Esophagus squamous epithelium (tissue), 5 donors: ENCODE results near the gene ST6GAL1. TPM values are rescaled to one million over a fixed set of nuclear protein-coding genes. Genes with fewer than 3 reads are reported as not detected.
"Not testable (repeated sequence)": the region's sequence is repeated elsewhere in the genome, so short reads cannot be mapped to it uniquely, and the experiment has no call there.

Experiments used
- DNase-seq: peaks from one replicate; lab custom pipeline; 2025; lab: John Stamatoyannopoulos, UW
- H3K27ac ChIP-seq, 4 donors: fragments of 200-600 bp; sonication (generic); one replicate each; pipeline ENCODE4 v1.5.1; 2016 to 2019; ENCODE audit warnings: mild to moderate bottlenecking in 1 of 4
- H3K27me3 ChIP-seq, 4 donors: fragments of 200-600 bp; sonication (generic); 1 replicate in 3 of 4; 2 replicates in 1 of 4; pipeline versions ENCODE4 v1.5.1 to v1.6.0; 2017 to 2021; ENCODE audit warnings: antibody characterized with exemption in 1 of 4
- H3K36me3 ChIP-seq, 3 donors: fragments of 200-600 bp; sonication (generic); one replicate each; pipeline ENCODE4 v1.5.1; 2016 to 2019
- H3K4me1 ChIP-seq, 3 donors: fragments of 200-600 bp; sonication (generic); one replicate each; pipeline ENCODE4 v1.5.1; 2017 to 2019
- H3K4me3 ChIP-seq, 4 donors: fragments of 200-600 bp; sonication (generic); 1 replicate in 3 of 4; 2 replicates in 1 of 4; pipeline ENCODE4 v1.5.1; 2016 to 2019; ENCODE audit warnings: mild to moderate bottlenecking in 2 of 4, moderate library complexity in 1 of 4
- H3K9me3 ChIP-seq, 3 donors: fragments of 200-600 bp; sonication (generic); one replicate each; pipeline ENCODE4 v1.5.1; 2016 to 2019
- POLR2A ChIP-seq, 4 donors: fragments of 450-650 bp; IDR thresholded peaks; one replicate each; pipeline ENCODE4 v1.6.1; 2017; ENCODE audit warnings: antibody characterized with exemption in 4 of 4, mild to moderate bottlenecking in 4 of 4, moderate library complexity in 3 of 4
- WGBS, 2 donors: methylation state at CpG; one replicate each; pipeline ENCODE4 v1.1.5; 2018; 5-methylcytosine and 5-hydroxymethylcytosine counted together
- intact Hi-C: fragments of 100-400 bp; cut with DNase I; formaldehyde crosslinking; loops from one replicate; pipeline ENCODE4 v1.15.0; 2022
- total RNA-seq, 4 donors: library from RNA; depleted of rRNA; stranded (reverse); fragments of >200 nt; gene quantifications; one replicate each; pipeline ENCODE4 v1.1.0, GENCODE V29; 2016
- TF ChIP-seq, protein P1 (sequence below), 6 experiments: fragments of 450-650 bp in 4 of 6; fragments of 200-600 bp in 2 of 6; sonication (generic) in 2 of 6; IDR thresholded peaks; one replicate each; pipeline ENCODE4 v1.5.1; 2016 to 2019; ENCODE audit warnings: antibody characterized with exemption in 6 of 6, mild to moderate bottlenecking in 4 of 6, moderate library complexity in 4 of 6
- donor health status: DM: yes; HTN: yes; CAD: no.

The ST6GAL1 gene
- total RNA-seq, 4 donors from 2014 or later = 6.0 to 44.2 (median 15.2) TPM

DNA sequence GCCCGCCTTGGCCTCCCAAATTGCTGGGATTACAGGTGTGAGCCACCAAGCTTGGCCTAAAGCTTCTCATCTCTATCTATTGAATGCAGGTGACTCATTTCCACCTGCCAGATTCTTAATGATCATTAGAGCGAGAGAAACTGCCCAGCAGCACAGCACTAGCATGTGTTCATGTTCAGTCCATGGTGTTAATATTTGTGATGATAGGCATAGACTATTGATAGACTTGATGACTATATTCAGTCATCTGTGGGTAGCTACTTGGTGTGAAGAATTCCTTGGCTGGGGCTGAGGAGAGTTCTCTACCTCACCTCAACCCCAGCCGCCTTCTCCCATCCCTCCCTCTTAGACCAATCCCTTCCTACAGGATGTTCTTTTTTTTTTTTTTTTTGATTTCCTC is 60.0 kb downstream of the ST6GAL1 start:
- H3K9me3 ChIP-seq = no peaks in the 10 kb centered on the region
- peaks cover 0 to 5% (median 2%) of the 10 kb centered on the region in 3 donors for H3K4me1 ChIP-seq
- intact Hi-C loops = no loop called here
- no peaks in the 10 kb centered on the region for H3K27me3 ChIP-seq
- DNase-seq = no peak
- H3K36me3 ChIP-seq = no peaks in the 10 kb centered on the region
- no peak overlapping the region for H3K4me3 ChIP-seq
- TF ChIP-seq POLR2A (IDR thresholded peaks at IDR 0.05) = no peak
- TF ChIP-seq, protein P1, sequence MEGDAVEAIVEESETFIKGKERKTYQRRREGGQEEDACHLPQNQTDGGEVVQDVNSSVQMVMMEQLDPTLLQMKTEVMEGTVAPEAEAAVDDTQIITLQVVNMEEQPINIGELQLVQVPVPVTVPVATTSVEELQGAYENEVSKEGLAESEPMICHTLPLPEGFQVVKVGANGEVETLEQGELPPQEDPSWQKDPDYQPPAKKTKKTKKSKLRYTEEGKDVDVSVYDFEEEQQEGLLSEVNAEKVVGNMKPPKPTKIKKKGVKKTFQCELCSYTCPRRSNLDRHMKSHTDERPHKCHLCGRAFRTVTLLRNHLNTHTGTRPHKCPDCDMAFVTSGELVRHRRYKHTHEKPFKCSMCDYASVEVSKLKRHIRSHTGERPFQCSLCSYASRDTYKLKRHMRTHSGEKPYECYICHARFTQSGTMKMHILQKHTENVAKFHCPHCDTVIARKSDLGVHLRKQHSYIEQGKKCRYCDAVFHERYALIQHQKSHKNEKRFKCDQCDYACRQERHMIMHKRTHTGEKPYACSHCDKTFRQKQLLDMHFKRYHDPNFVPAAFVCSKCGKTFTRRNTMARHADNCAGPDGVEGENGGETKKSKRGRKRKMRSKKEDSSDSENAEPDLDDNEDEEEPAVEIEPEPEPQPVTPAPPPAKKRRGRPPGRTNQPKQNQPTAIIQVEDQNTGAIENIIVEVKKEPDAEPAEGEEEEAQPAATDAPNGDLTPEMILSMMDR (IDR thresholded peaks at IDR 0.05) = no peak
- 100% methylated on average over 1 to 2 of the region's 3 CpGs for WGBS, 2 donors
- peak overlapping the region in 1 of 4 donors; percentile 47 for H3K27ac ChIP-seq

DNA sequence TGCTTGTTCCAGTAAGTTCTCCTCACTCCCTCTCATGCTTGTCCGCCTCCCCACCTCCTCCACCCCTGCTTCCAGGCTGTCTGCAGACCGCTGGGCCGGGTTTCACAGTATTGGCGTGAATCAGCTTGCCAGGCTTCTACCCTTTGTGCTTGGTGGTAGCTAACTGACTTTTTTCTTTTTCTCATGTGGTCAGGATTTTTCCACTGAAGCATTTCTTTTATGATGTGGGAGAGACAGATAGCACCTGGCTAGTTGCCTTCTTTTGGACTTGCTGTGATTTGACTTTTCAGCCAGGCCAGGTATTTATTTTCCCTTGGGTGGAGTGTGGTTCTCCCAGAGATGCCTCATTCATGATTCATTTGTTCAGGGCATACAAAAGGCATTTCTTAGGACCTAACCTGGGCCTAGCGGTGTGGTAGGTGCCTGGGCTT is 60.6 kb downstream of the ST6GAL1 start:
- intact Hi-C loops = no loop called here
- H3K4me1 ChIP-seq = peaks cover 0 to 5% (median 2%) of the 10 kb centered on the region in 3 donors
- no peaks in the 10 kb centered on the region for H3K9me3 ChIP-seq
- no peak for DNase-seq
- no peaks in the 10 kb centered on the region for H3K36me3 ChIP-seq
- 42 to 71% methylated on average over 5 of the region's 5 CpGs for WGBS, 2 donors
- H3K27me3 ChIP-seq = no peaks in the 10 kb centered on the region
- TF ChIP-seq POLR2A (IDR thresholded peaks at IDR 0.05) = no peak
- TF ChIP-seq, protein P1 (IDR thresholded peaks at IDR 0.05) = no peak
- H3K27ac ChIP-seq = peak overlapping the region in 1 of 4 donors; percentile 27
- no peak overlapping the region for H3K4me3 ChIP-seq

DNA sequence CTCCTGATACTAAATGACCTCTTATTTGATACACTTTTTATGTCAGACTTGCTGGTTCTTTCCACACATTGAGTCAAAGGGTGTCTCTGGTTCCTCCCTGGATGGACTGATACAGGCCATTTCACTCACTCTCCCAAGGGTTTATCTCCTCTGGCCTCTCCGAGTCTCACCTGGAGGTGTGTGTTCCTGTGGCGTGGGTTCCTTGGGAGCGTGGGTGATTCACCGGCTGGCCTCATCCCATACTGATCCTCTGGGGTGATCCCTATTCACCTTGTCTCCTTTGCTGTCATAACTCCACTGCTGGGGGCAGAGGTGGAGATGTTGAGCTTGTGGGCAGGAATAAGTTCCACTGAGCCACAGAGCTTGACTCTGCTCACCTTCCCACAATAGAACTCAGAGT is 61.1 kb downstream of the ST6GAL1 start:
- H3K4me3 ChIP-seq = no peak overlapping the region
- 63 to 73% methylated on average over 4 of the region's 4 CpGs for WGBS, 2 donors
- intact Hi-C loops = no loop called here
- no peaks in the 10 kb centered on the region for H3K27me3 ChIP-seq
- H3K9me3 ChIP-seq = no peaks in the 10 kb centered on the region
- peak overlapping the region in 1 of 4 donors; percentile 27 for H3K27ac ChIP-seq
- TF ChIP-seq, protein P1 (IDR thresholded peaks at IDR 0.05) = no peak
- TF ChIP-seq POLR2A (IDR thresholded peaks at IDR 0.05) = no peak
- H3K4me1 ChIP-seq = peaks cover 0 to 5% (median 2%) of the 10 kb centered on the region in 3 donors
- no peaks in the 10 kb centered on the region for H3K36me3 ChIP-seq
- no peak for DNase-seq

DNA sequence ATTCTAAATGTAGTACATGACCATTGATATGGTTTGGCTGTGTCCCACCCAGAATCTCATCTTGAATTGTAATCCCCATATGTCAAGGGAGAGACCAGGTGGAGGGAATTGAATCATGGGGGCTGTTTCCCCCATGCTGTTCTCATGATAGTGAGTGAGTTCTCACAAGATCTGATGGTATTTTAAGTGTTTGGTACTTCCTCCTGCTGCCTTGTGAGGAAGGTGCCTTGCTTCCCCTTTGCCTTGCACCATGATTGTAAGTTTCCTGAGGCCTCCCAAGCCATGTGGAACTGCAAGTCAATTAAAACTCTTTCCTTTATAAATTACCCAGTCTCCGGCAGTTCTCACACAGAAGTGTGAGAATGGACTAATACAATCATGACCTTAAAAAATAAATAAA is 61.8 kb downstream of the ST6GAL1 start:
- DNase-seq, intact Hi-C loops, H3K9me3 ChIP-seq, H3K36me3 ChIP-seq, H3K27ac ChIP-seq, H3K4me1 ChIP-seq, H3K4me3 ChIP-seq, H3K27me3 ChIP-seq: not testable (repeated sequence)
- WGBS, 2 donors = 50 to 90% methylated on average over 1 of the region's 1 CpG

DNA sequence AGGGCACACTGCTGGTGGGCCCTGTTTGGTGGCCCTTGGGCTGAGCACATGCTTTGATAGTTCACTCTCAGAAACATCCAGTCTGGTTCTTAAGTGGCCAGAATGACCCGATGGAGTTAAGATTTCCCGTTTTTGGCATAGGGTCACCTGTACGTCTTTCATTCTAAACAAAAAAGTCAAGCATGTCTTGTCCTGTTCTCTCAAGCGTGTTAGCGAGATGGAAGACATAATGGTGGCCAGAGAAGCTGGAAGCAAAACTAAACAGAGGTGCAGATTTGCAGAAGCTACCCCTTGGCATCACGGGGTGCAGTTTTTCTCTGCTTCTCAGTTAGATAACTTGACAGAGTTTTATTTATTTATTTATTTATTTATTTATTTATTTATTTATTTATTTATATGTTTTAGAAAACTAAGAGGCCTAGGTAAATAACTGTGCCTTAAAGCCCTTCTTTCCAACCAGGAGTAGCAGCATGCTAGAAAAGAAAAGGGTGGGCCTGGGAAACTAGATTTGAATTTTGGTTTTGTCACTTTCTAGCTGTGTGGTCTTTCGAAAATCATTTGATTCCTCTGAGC is 63.0 kb downstream of the ST6GAL1 start:
- H3K9me3 ChIP-seq = no peaks in the 10 kb centered on the region
- TF ChIP-seq, protein P1 (IDR thresholded peaks at IDR 0.05) = no peak
- no peak for TF ChIP-seq POLR2A (IDR thresholded peaks at IDR 0.05)
- DNase-seq = no peak
- peaks cover 0 to 5% (median 2%) of the 10 kb centered on the region in 3 donors for H3K4me1 ChIP-seq
- WGBS, 2 donors = 83 to 96% methylated on average over 7 of the region's 7 CpGs
- no peaks in the 10 kb centered on the region for H3K27me3 ChIP-seq
- H3K36me3 ChIP-seq = no peaks in the 10 kb centered on the region
- no peak overlapping the region for H3K4me3 ChIP-seq
- intact Hi-C loops = no loop called here
- H3K27ac ChIP-seq = no peak overlapping the region
